ENCODE measurements around the gene ELAVL1. TPM values are rescaled to one million over a fixed set of nuclear protein-coding genes. Genes with fewer than 3 reads are reported as not detected.

ELAVL1 gene
- total and polyA plus RNA-seq, 2 of the 13 experiments (the other 11 are each of a cell fraction or from before 2014, with no cell fraction given): 27.9 to 38.4 TPM

- TF ChIP-seq, protein P1, sequence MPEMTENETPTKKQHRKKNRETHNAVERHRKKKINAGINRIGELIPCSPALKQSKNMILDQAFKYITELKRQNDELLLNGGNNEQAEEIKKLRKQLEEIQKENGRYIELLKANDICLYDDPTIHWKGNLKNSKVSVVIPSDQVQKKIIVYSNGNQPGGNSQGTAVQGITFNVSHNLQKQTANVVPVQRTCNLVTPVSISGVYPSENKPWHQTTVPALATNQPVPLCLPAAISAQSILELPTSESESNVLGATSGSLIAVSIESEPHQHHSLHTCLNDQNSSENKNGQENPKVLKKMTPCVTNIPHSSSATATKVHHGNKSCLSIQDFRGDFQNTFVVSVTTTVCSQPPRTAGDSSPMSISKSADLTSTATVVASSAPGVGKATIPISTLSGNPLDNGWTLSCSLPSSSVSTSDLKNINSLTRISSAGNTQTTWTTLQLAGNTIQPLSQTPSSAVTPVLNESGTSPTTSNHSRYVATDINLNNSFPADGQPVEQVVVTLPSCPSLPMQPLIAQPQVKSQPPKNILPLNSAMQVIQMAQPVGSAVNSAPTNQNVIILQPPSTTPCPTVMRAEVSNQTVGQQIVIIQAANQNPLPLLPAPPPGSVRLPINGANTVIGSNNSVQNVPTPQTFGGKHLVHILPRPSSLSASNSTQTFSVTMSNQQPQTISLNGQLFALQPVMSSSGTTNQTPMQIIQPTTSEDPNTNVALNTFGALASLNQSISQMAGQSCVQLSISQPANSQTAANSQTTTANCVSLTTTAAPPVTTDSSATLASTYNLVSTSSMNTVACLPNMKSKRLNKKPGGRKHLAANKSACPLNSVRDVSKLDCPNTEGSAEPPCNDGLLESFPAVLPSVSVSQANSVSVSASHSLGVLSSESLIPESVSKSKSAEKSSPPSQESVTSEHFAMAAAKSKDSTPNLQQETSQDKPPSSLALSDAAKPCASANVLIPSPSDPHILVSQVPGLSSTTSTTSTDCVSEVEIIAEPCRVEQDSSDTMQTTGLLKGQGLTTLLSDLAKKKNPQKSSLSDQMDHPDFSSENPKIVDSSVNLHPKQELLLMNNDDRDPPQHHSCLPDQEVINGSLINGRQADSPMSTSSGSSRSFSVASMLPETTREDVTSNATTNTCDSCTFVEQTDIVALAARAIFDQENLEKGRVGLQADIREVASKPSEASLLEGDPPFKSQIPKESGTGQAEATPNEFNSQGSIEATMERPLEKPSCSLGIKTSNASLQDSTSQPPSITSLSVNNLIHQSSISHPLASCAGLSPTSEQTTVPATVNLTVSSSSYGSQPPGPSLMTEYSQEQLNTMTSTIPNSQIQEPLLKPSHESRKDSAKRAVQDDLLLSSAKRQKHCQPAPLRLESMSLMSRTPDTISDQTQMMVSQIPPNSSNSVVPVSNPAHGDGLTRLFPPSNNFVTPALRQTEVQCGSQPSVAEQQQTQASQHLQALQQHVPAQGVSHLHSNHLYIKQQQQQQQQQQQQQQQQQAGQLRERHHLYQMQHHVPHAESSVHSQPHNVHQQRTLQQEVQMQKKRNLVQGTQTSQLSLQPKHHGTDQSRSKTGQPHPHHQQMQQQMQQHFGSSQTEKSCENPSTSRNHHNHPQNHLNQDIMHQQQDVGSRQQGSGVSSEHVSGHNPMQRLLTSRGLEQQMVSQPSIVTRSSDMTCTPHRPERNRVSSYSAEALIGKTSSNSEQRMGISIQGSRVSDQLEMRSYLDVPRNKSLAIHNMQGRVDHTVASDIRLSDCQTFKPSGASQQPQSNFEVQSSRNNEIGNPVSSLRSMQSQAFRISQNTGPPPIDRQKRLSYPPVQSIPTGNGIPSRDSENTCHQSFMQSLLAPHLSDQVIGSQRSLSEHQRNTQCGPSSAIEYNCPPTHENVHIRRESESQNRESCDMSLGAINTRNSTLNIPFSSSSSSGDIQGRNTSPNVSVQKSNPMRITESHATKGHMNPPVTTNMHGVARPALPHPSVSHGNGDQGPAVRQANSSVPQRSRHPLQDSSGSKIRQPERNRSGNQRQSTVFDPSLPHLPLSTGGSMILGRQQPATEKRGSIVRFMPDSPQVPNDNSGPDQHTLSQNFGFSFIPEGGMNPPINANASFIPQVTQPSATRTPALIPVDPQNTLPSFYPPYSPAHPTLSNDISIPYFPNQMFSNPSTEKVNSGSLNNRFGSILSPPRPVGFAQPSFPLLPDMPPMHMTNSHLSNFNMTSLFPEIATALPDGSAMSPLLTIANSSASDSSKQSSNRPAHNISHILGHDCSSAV (CRISPR knock-in tag; IDR thresholded peaks at IDR 0.05; ENCODE audit: borderline replicate concordance): no peak
- peak; percentile 58; the same call in 1 of the 2 replicates for TF ChIP-seq SIX1 (CRISPR knock-in tag; IDR thresholded peaks at IDR 0.05; ENCODE audit: borderline replicate concordance)
- TF ChIP-seq GZF1 (CRISPR knock-in tag; IDR thresholded peaks at IDR 0.05): no peak; the same call in 1 of the 2 replicates
- TF ChIP-seq PITX1 (CRISPR knock-in tag; IDR thresholded peaks at IDR 0.05): no peak
- TF ChIP-seq, protein P2, sequence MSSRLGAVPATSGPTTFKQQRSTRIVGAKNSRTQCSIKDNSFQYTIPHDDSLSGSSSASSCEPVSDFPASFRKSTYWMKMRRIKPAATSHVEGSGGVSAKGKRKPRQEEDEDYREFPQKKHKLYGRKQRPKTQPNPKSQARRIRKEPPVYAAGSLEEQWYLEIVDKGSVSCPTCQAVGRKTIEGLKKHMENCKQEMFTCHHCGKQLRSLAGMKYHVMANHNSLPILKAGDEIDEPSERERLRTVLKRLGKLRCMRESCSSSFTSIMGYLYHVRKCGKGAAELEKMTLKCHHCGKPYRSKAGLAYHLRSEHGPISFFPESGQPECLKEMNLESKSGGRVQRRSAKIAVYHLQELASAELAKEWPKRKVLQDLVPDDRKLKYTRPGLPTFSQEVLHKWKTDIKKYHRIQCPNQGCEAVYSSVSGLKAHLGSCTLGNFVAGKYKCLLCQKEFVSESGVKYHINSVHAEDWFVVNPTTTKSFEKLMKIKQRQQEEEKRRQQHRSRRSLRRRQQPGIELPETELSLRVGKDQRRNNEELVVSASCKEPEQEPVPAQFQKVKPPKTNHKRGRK (CRISPR knock-in tag; IDR thresholded peaks at IDR 0.05): no peak
- peak; percentile 85 for TF ChIP-seq HOXA3 (CRISPR knock-in tag; IDR thresholded peaks at IDR 0.05)
- TF ChIP-seq ZNF570 (CRISPR knock-in tag; IDR thresholded peaks at IDR 0.05; ENCODE audit: borderline replicate concordance): no peak
- no peak for TF ChIP-seq MLLT10 (CRISPR knock-in tag; IDR thresholded peaks at IDR 0.05)
- TF ChIP-seq ZNF83 (CRISPR knock-in tag; IDR thresholded peaks at IDR 0.05; ENCODE audit: borderline replicate concordance): no peak
- TF ChIP-seq ETV5 (CRISPR knock-in tag; IDR thresholded peaks at IDR 0.05; ENCODE audit: borderline replicate concordance): peak; percentile 80; the same call in 1 of the 2 replicates
- TF ChIP-seq ASH2L (IDR thresholded peaks at IDR 0.05; ENCODE audit: insufficient read length, low read depth, low read length): peak; percentile 62
- TF ChIP-seq NFIB (CRISPR knock-in tag; IDR thresholded peaks at IDR 0.05; ENCODE audit: borderline replicate concordance): no peak
- TF ChIP-seq GABPA (IDR thresholded peaks at IDR 0.05; ENCODE audit: low read depth, low read length): no peak
- peak; percentile 72; the same call in 1 of the 2 replicates for TF ChIP-seq GABPA (CRISPR knock-in tag; IDR thresholded peaks at IDR 0.05; ENCODE audit: low read depth)
- TF ChIP-seq DMAP1 (CRISPR knock-in tag; IDR thresholded peaks at IDR 0.05): peak; percentile 58; the same call in 1 of the 2 replicates
- TF ChIP-seq RBM22 (optimal IDR thresholded peaks at IDR 0.05; ENCODE audit: low read length): no peak
- TF ChIP-seq XRCC5 (optimal IDR thresholded peaks at IDR 0.05; ENCODE audit: low read length): peak; percentile 76
- TF ChIP-seq MAFG (CRISPR knock-in tag; IDR thresholded peaks at IDR 0.05): no peak
- TF ChIP-seq ZNF3 (CRISPR knock-in tag; IDR thresholded peaks at IDR 0.05): no peak
- TF ChIP-seq ZNF501 (CRISPR knock-in tag; IDR thresholded peaks at IDR 0.05): no peak; the same call in 1 of the 2 replicates
- no peak for TF ChIP-seq IKZF1 (IDR thresholded peaks at IDR 0.05)
- TF ChIP-seq NFRKB (IDR thresholded peaks at IDR 0.05): no peak
These were observed 85.6 kb downstream of the ELAVL1 start, which contains the start of gene SNAPC2 (continued) for GRCh38 chr19:7919610-7920518.
